Esophagus (tissue), 2 donors: ENCODE data around the gene NUBPL. TPM values are rescaled to one million over a fixed set of nuclear protein-coding genes. Genes with fewer than 3 reads are reported as not detected.

Experiments used
- H3K27ac ChIP-seq, 2 donors: one replicate each; pipeline ENCODE4 v1.5.1; 2013; ENCODE audit warnings: low read depth in 2 of 2, mild to moderate bottlenecking in 2 of 2, inconsistent platforms in 1 of 2, low read length in 1 of 2, moderate library complexity in 1 of 2
- H3K27me3 ChIP-seq, 2 donors: one replicate each; pipeline ENCODE4 v1.6.1; 2013; ENCODE audit warnings: low read length in 2 of 2, control low read depth in 1 of 2, mild to moderate bottlenecking in 1 of 2; ENCODE audit not compliant: insufficient read depth in 2 of 2, control insufficient read depth in 1 of 2
- H3K36me3 ChIP-seq, 2 donors: one replicate each; pipeline ENCODE4 v1.6.1; 2013; ENCODE audit warnings: low read length in 1 of 2; ENCODE audit not compliant: control insufficient read depth in 2 of 2, insufficient read depth in 2 of 2
- H3K4me1 ChIP-seq, 2 donors: one replicate each; pipeline ENCODE4 v1.6.1; 2013; ENCODE audit warnings: low read length in 1 of 2; ENCODE audit not compliant: control insufficient read depth in 2 of 2, insufficient read depth in 2 of 2
- H3K4me3 ChIP-seq, 2 donors: one replicate each; pipeline ENCODE4 v1.5.1; 2013; ENCODE audit warnings: low read length in 2 of 2, mild to moderate bottlenecking in 2 of 2, low read depth in 1 of 2, moderate library complexity in 1 of 2
- H3K9me3 ChIP-seq, 2 donors: one replicate each; pipeline ENCODE4 v1.6.1; 2013; ENCODE audit warnings: mild to moderate bottlenecking in 2 of 2, low read depth in 1 of 2, low read length in 1 of 2, moderate library complexity in 1 of 2; ENCODE audit not compliant: control insufficient read depth in 2 of 2, insufficient read depth in 1 of 2
- WGBS, 2 donors: extraction: QIAGEN DNeasy Blood & Tissue Kit; methylation state at CpG; one replicate each; pipeline ENCODE4 v1.1.7; 2013; 5-methylcytosine and 5-hydroxymethylcytosine counted together
- polyA plus RNA-seq, 2 donors: library from polyadenylated mRNA; stranded (reverse); fragments of 200-250 nt; gene quantifications; one replicate each; pipeline ENCODE4 v1.2.3, GENCODE V29; 2013
- donor health status: healthy with polysubstance abuse.
- donor health status: Bipolar disorder and iron deficiency.

Gene NUBPL
- polyA plus RNA-seq, 2 donors: 1.7 to 3.2 TPM

DNA sequence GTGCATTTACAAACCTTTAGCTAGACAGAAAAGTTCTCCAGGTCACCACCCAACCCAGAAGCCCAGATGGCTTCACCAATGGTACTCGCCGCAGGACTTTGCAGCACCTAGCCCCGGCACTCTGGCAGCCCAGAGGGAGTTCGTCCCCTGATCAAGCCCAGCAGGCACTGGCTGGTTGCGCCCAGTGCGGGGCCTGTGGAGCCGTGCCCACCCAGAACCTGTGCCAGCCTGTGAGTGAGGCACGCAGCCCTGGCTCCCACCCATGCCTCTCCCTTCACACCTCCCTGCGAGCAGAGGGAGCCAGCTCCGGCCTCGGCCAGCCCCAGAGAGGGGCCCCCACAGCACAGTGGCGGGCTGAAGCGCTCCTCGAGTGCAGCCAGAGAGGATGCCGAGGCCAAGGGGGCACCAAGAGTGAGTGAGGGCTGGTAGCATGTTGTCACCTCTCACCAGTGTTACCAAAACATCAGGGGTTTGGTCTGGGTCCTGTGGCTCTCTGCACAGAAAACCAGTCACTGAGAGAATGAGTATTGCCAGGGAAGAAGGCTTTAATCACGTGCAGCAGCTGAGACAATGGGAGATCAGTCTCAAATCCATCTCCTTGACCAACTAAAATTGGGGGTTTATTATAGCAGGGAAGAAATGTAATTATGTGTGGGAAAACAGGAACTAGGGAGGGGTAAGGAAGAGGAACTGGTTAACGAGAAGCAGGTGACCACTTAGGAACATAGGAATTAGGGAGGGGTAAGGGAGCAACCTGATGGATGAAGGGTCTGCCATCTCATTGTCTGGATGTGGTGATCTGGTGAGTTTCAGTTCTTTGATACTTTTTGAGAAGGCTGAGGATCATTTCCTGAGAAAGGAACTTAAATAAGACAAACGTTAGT is 151.3 kb downstream of the NUBPL start:
- peaks cover 0 to 2% of the 10 kb centered on the region in 2 donors for H3K9me3 ChIP-seq
- H3K27me3 ChIP-seq: no peaks in the 10 kb centered on the region
- H3K4me1 ChIP-seq: no peaks in the 10 kb centered on the region
- no peaks in the 10 kb centered on the region for H3K36me3 ChIP-seq
- 91 to 94% methylated on average over 18 of the region's 18 CpGs for whole genome bisulfite sequencing, 2 donors
- H3K27ac ChIP-seq: no peak overlapping the region
- H3K4me3 ChIP-seq: no peak overlapping the region

GRCh38 chr14:31716208-31716607 is 155.0 kb downstream of the NUBPL start:
- H3K4me1 ChIP-seq: no peaks in the 10 kb centered on the region
- no peaks in the 10 kb centered on the region for H3K36me3 ChIP-seq
- peaks cover 0 to 2% of the 10 kb centered on the region in 2 donors for H3K9me3 ChIP-seq
- no peaks in the 10 kb centered on the region for H3K27me3 ChIP-seq
- H3K4me3 ChIP-seq: no peak overlapping the region
- H3K27ac ChIP-seq: no peak overlapping the region

DNA sequence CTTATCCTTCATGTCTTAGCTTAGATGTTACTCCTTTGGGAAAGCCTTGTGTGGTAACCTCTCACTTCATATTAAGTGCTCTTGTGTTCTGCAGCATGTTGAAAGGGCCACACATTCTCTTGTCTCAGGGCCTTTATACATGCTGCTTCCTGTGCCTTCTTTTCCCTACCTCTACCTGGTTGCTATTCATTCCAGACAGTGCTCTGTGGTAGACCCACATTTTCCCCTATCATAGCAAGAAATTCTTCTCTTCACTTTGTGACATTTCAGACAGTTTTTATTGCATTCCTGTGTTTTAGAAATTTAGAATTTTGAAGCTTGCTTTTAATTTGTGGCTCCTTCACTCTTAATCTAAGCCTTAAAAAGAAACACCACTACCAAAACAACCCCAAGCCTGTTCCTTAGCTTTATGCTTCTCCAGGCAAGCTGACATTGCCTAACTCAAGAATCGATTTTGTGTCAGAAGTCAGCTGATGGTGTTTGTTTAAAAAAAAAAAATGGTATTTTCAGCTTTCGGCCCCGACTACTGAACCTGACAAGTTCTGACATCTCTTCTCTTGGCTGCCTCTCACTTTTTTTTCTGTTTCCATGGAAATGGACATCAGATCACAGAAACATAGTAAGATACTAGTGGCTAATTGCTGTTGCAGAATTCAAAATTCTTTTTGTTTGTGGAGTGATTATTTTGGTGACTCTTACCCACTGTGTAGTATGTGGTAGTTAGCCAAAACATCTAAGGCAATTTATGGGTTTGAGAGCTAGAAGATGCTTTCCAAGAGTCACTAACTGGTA is 156.3 kb downstream of the NUBPL start:
- H3K4me3 ChIP-seq: no peak overlapping the region
- no peak overlapping the region for H3K27ac ChIP-seq
- 25 to 29% methylated on average over 3 of the region's 3 CpGs for WGBS, 2 donors
- no peaks in the 10 kb centered on the region for H3K27me3 ChIP-seq
- no peaks in the 10 kb centered on the region for H3K9me3 ChIP-seq
- no peaks in the 10 kb centered on the region for H3K4me1 ChIP-seq
- H3K36me3 ChIP-seq: no peaks in the 10 kb centered on the region

DNA sequence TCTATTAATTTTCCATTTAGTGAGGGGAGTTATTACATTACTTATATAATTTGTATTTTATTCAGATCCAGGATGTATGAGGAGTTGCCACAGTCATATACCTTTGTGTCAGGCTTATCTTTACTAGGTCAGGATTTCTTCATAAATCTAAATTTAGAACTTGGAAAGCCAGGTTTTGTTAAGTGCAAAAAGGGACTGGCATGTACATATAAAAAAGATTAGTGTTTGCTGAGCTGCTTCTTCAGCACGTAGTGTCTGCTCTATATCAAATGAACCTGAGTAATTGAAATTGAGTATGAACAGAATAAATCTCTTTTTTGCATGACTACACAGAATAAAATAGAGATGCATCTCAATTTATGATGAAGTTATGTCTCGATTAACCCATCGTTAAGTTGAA is 157.4 kb downstream of the NUBPL start:
- Histone ChIP-seq H3K36me3 (no peaks in the 10 kb centered on the region), H3K9me3 (no peaks in the 10 kb centered on the region), H3K4me1 (no peaks in the 10 kb centered on the region), H3K27ac (no peak overlapping the region), H3K27me3 (no peaks in the 10 kb centered on the region), H3K4me3 (no peak overlapping the region)
- 92% methylated on average over 3 of the region's 3 CpGs for WGBS, 2 donors

DNA sequence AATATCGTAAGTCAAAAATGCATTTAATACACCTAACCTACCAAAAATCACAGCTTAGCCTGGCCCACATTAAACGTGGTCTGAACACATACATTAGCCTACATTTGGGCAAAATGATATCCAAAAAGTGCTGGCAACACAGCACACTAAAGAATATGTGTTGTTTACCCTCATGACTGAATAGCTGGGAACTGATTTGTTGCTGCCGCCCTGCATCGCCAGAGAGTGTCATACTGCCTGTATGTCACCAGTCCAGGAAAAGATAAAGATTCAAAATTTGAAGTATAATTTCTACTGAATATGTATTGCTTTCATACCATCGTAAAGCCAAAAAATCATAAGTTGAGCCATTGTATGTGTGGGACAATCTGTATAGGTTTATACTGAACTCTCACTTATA is 157.8 kb downstream of the NUBPL start:
- H3K9me3 ChIP-seq: no peaks in the 10 kb centered on the region
- no peak overlapping the region for H3K27ac ChIP-seq
- no peaks in the 10 kb centered on the region for H3K36me3 ChIP-seq
- no peak overlapping the region for H3K4me3 ChIP-seq
- no peaks in the 10 kb centered on the region for H3K4me1 ChIP-seq
- 94 to 96% methylated on average over 5 of the region's 5 CpGs for whole genome bisulfite sequencing, 2 donors
- H3K27me3 ChIP-seq: no peaks in the 10 kb centered on the region

- Histone ChIP-seq H3K4me3 (no peak overlapping the region), H3K4me1 (no peaks in the 10 kb centered on the region), H3K27ac (no peak overlapping the region), H3K27me3 (no peaks in the 10 kb centered on the region), H3K36me3 (no peaks in the 10 kb centered on the region), H3K9me3 (no peaks in the 10 kb centered on the region)
Observed at GRCh38 chr14:31726337-31726736, 165.1 kb downstream of the NUBPL start.

DNA sequence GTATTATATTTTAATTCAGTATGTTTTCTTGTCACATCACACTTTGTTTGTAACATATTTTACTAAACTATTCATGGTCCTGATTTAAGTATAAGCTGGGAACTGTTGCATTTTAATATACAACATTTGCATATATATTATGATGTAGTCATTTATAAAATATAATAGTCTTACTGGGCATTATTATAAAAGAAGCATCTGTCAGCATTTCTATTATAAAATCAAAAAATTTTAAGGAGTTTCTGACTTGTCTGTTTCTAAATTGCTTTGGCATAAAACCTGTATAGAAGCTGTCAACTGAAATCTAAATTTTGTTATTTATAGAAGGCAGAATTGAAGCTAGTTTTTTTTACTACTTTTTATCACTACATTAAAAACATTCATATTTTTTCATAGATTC is 166.6 kb downstream of the NUBPL start:
- no peaks in the 10 kb centered on the region for H3K36me3 ChIP-seq
- no peaks in the 10 kb centered on the region for H3K27me3 ChIP-seq
- H3K4me3 ChIP-seq: no peak overlapping the region
- H3K27ac ChIP-seq: no peak overlapping the region
- no peaks in the 10 kb centered on the region for H3K9me3 ChIP-seq
- H3K4me1 ChIP-seq: no peaks in the 10 kb centered on the region

GRCh38 chr14:31740688-31741087 is 179.5 kb downstream of the NUBPL start:
- WGBS, 2 donors: 64 to 67% methylated on average over 1 of the region's 1 CpG
- no peaks in the 10 kb centered on the region for H3K4me1 ChIP-seq
- no peaks in the 10 kb centered on the region for H3K36me3 ChIP-seq
- H3K4me3 ChIP-seq: no peak overlapping the region
- H3K9me3 ChIP-seq: no peaks in the 10 kb centered on the region
- no peak overlapping the region for H3K27ac ChIP-seq
- no peaks in the 10 kb centered on the region for H3K27me3 ChIP-seq

DNA sequence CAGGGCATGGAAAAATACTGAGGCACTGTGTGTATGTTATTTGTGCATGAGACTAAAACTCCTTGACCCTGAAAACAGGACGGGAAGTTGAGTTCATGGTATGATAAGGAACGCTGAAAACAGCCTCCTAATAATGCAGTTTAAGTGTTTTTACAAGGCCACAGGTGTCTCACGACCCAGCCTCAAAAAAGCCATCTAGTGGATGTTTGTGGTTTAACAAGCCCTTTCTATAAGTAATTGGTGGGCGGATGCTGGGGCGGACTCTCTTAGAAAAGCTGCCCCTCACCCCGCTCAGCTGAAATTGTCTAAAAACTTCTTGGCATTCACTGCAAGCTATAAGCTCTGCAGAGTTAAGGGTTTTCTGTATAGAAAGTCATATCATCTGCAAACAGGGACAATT is 184.5 kb downstream of the NUBPL start:
- no peak overlapping the region for H3K4me3 ChIP-seq
- 92% methylated on average over 6 of the region's 6 CpGs for WGBS, 2 donors
- no peaks in the 10 kb centered on the region for H3K36me3 ChIP-seq
- no peaks in the 10 kb centered on the region for H3K9me3 ChIP-seq
- H3K4me1 ChIP-seq: no peaks in the 10 kb centered on the region
- H3K27ac ChIP-seq: no peak overlapping the region
- H3K27me3 ChIP-seq: no peaks in the 10 kb centered on the region

- Histone ChIP-seq H3K27ac (no peak overlapping the region), H3K36me3 (no peaks in the 10 kb centered on the region), H3K9me3 (no peaks in the 10 kb centered on the region), H3K4me1 (no peaks in the 10 kb centered on the region), H3K27me3 (no peaks in the 10 kb centered on the region), H3K4me3 (no peak overlapping the region)
- WGBS, 2 donors: 96 to 99% methylated on average over 2 of the region's 2 CpGs
Observed at GRCh38 chr14:31746326-31746725, 185.1 kb downstream of the NUBPL start.
